Prostate gland (tissue), 2 donors: ENCODE measurements around the gene SNCB. TPM values are rescaled to one million over a fixed set of nuclear protein-coding genes. Genes with fewer than 3 reads are reported as not detected.

Experiments used
- DNase-seq: peaks from one replicate; pipeline ENCODE4 v3.0.0-alpha.2; 2019; ENCODE audit warnings: low spot score
- H3K27ac ChIP-seq, 2 donors: fragments of 200-600 bp; sonication (generic); 2 replicates each; pipeline ENCODE4 v1.5.1; 2017 to 2019
- H3K27me3 ChIP-seq: fragments of 200-600 bp; sonication (generic); replicated peaks from 2 replicates; pipeline ENCODE4 v1.5.1; 2019; ENCODE audit not compliant: insufficient read depth
- H3K36me3 ChIP-seq, 2 donors: fragments of 200-600 bp; sonication (generic); 1 replicate in 1 of 2; 2 replicates in 1 of 2; pipeline versions ENCODE4 v1.5.1 to v1.8.1; 2017 to 2019
- H3K4me1 ChIP-seq: fragments of 200-600 bp; sonication (generic); replicated peaks from 2 replicates; pipeline ENCODE4 v1.5.1; 2019
- H3K4me3 ChIP-seq, 2 donors: fragments of 200-600 bp; sonication (generic); 2 replicates each; pipeline ENCODE4 v1.5.1; 2017 to 2019
- H3K9me3 ChIP-seq: fragments of 200-600 bp; sonication (generic); 2 replicates; pipeline ENCODE4 v1.5.1; 2017
- POLR2A ChIP-seq: fragments of 450-650 bp; IDR thresholded peaks from one replicate; pipeline ENCODE4 v1.6.1; 2016; ENCODE audit warnings: antibody characterized with exemption, mild to moderate bottlenecking
- POLR2AphosphoS5 ChIP-seq: sonication (generic); formaldehyde crosslinking; IDR thresholded peaks from one replicate; pipeline ENCODE4 v1.6.1; 2017; ENCODE audit warnings: antibody characterized with exemption
- WGBS: methylation state at CpG from one replicate; pipeline ENCODE4 v1.1.5; 2018; 5-methylcytosine and 5-hydroxymethylcytosine counted together
- intact Hi-C: fragments of 100-400 bp; cut with DNase I; formaldehyde crosslinking; loops from one replicate; pipeline ENCODE4 v1.14.2; 2022
- microRNA-seq: library from miRNA; unstranded; fragments of <30 nt; microRNA quantifications from one replicate; pipeline ENCODE4, GENCODE V29; 2016
- small RNA-seq, 2 donors: library from RNA; depleted of rRNA; stranded (forward); fragments of <200 nt; gene quantifications; one replicate each; pipeline ENCODE3, GENCODE V24; 2016
- total RNA-seq, 2 donors: library from RNA; depleted of rRNA; stranded (reverse); fragments of >200 nt; gene quantifications; one replicate each; pipeline ENCODE4 v1.1.0, GENCODE V29; 2016
- TF ChIP-seq, protein P1 (sequence below), 4 experiments: fragments of 200-600 bp in 2 of 4; fragments of 450-650 bp in 2 of 4; sonication (generic) in 2 of 4; IDR thresholded peaks; 1 replicate in 3 of 4; 2 replicates in 1 of 4; pipeline ENCODE4 v1.5.1; 2016 to 2019; ENCODE audit warnings: antibody characterized with exemption in 4 of 4, mild to moderate bottlenecking in 2 of 4, moderate library complexity in 2 of 4

The SNCB gene
- total RNA-seq, 2 donors from 2014 or later, result not detected

DNA sequence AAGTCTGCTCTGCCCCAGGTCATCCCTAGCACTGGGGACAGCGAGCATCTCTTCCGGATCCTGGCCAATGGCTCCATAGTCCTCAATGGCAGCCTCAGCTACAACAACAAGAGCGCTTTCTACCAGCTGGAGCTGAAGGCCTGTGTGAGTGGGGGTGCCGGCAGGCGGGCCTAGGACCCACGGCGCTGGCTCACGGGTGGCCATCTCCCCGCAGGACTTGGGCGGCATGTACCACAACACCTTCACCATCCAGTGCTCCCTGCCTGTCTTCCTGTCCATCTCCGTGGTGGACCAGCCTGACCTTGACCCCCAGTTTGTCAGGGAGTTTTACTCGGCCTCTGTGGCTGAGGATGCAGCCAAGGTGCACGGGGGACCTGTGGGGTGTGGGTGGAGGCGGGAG, 55.3 kb downstream of the SNCB start:
- Histone ChIP-seq H3K4me1 (no peaks in the 10 kb centered on the region), H3K9me3 (no peaks in the 10 kb centered on the region), H3K27ac (no peak overlapping the region), H3K36me3 (no peaks in the 10 kb centered on the region), H3K4me3 (no peak overlapping the region), H3K27me3 (no peaks in the 10 kb centered on the region)
- DNase-seq, result no peak
- TF ChIP-seq POLR2AphosphoS5, result no peak
- TF ChIP-seq, protein P1, sequence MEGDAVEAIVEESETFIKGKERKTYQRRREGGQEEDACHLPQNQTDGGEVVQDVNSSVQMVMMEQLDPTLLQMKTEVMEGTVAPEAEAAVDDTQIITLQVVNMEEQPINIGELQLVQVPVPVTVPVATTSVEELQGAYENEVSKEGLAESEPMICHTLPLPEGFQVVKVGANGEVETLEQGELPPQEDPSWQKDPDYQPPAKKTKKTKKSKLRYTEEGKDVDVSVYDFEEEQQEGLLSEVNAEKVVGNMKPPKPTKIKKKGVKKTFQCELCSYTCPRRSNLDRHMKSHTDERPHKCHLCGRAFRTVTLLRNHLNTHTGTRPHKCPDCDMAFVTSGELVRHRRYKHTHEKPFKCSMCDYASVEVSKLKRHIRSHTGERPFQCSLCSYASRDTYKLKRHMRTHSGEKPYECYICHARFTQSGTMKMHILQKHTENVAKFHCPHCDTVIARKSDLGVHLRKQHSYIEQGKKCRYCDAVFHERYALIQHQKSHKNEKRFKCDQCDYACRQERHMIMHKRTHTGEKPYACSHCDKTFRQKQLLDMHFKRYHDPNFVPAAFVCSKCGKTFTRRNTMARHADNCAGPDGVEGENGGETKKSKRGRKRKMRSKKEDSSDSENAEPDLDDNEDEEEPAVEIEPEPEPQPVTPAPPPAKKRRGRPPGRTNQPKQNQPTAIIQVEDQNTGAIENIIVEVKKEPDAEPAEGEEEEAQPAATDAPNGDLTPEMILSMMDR (IDR thresholded peaks at IDR 0.05), result no peak
- no peak for TF ChIP-seq POLR2A
- 88% methylated on average over 12 of the region's 14 CpGs for WGBS
- intact Hi-C loops, result loop anchor here (10.0 kb wide), 1 partner anchor 160 kb away; the partner anchor contains the start of gene CLTB

DNA sequence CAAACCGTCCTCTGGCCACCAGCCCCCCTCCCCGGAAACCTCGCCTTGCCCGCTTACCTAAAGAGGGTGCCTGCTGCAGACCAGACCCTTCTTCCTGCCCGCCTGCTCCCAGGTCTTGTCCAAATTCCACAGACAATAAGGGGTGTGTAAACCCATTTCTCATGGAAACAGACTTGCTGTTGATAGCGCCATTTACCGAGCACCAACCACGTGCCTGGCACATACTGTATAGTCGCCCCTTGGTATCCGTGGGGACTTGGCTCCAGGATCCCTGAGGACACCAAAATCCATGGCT, 56.1 kb downstream of the SNCB start:
- Histone ChIP-seq H3K27ac (no peak overlapping the region), H3K9me3 (no peaks in the 10 kb centered on the region), H3K27me3 (no peaks in the 10 kb centered on the region), H3K4me1 (no peaks in the 10 kb centered on the region), H3K4me3 (no peak overlapping the region), H3K36me3 (no peaks in the 10 kb centered on the region)
- 44% methylated on average over 10 of the region's 10 CpGs for WGBS
- intact Hi-C loops, result loop anchor here (10.0 kb wide), 1 partner anchor 159 kb away; the partner anchor contains the start of gene CLTB
- TF ChIP-seq, protein P1 (IDR thresholded peaks at IDR 0.05), result no peak
- TF ChIP-seq POLR2AphosphoS5 (no peak), POLR2A (no peak)
- DNase-seq, result no peak

DNA sequence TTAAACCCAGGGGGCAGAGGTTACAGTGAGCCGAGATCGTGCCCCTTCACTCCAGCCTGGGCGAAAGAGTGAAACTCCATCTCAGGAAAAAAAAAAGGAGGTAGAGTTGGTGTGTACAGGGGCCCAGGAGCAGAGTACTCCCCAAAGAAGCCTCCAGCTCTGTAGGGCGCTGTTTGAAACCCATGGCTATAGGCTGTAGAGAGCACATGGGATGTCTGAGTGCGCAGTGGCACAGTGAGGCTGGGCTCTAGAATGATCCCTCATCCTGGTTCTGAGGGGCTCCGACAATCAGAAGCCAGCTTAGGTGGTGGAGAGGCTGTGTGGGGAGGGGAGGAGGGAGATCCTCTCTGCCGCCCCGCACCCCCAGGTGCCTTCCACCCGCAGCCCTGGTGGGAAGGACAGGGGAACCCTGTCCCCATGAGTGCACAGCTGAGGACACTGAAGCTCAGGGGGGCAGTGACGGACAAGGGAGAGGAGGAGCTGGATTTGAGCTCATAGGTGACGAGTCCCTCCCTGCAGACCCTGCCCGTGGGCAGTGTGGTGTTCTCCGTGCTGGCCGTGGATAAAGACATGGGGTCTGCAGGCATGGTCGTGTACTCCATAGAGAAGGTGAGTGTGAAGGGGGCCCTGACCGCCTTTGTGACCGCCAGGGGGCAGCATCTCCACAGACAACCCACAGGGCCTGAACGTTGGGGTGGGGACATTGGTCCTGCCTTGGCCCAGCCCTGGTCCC, 56.6 kb downstream of the SNCB start:
- intact Hi-C loops, result loop anchor here (10.0 kb wide), 1 partner anchor 159 kb away; the partner anchor contains the start of gene CLTB
- no peak overlapping the region for H3K27ac ChIP-seq

More for the DNA sequence above, 56.6 kb downstream of the SNCB start:
- Histone ChIP-seq H3K4me3 (no peak overlapping the region), H3K27me3 (no peaks in the 10 kb centered on the region), H3K4me1 (no peaks in the 10 kb centered on the region), H3K36me3 (no peaks in the 10 kb centered on the region), H3K9me3 (no peaks in the 10 kb centered on the region)
- TF ChIP-seq POLR2AphosphoS5 (no peak), POLR2A (no peak)
- TF ChIP-seq, protein P1 (IDR thresholded peaks at IDR 0.05), result peak; percentile 54 to 66 (median 54)
- 38% methylated on average over 18 of the region's 18 CpGs for WGBS
- peak; percentile 29 for DNase-seq

Small RNAs within 50 kb of the gene (microRNA-seq; reads per million reads assigned to microRNA genes)
- gene MIR4281, result not detected

Small RNAs within 50 kb of the gene (small RNA-seq; reads per million reads assigned to genes)
- 0 reads per million in 2 donors for gene MIR4281

Other genes starting within 250 kb of the SNCB start
- 10 to 100 TPM; 10.8 to 11.6 TPM for gene NOP16, start 241.9 kb downstream of the SNCB start, total RNA-seq
- gene HIGD2A, start 241.8 kb downstream of the SNCB start, total RNA-seq, result 100 to 1,000 TPM; 172 to 203 TPM
- 100 to 1,000 TPM; 105 to 125 TPM for gene CLTB, start 214.0 kb downstream of the SNCB start, total RNA-seq
- gene FAF2, start 182.1 kb downstream of the SNCB start, total RNA-seq, result 10 to 100 TPM; 36.8 to 43.5 TPM
- gene RNF44, start 93.1 kb downstream of the SNCB start, total RNA-seq, result 10 to 100 TPM; 26.4 to 43.3 TPM
- 1 to 10 TPM in 1 of 2 donors, not detected in 1; 1.1 TPM for gene CDHR2, start 81.2 kb downstream of the SNCB start, total RNA-seq
- 1 to 10 TPM in 1 of 2 donors, under 1 TPM in 1; 0.14 to 6.6 TPM for gene GPRIN1, start 20.4 kb downstream of the SNCB start, total RNA-seq
- gene EIF4E1B, start 141 bp upstream of the SNCB start, total RNA-seq, result 1 to 10 TPM in 1 of 2 donors, not detected in 1; 1.6 TPM
- 10 to 100 TPM; 17.6 to 38.1 TPM for gene TSPAN17, start 16.9 kb upstream of the SNCB start, total RNA-seq
- 1 to 10 TPM in 1 of 2 donors, under 1 TPM in 1; 0.18 to 1.5 TPM for gene UNC5A, start 180.0 kb upstream of the SNCB start, total RNA-seq